Type B pancreatic cell (in vitro differentiated cells): ENCODE results near the gene RABGAP1L. TPM values are rescaled to one million over a fixed set of nuclear protein-coding genes. Genes with fewer than 3 reads are reported as not detected.

Experiments
- DNase-seq: peaks from one replicate; pipeline ENCODE4 v3.0.0; 2021; ENCODE audit warnings: mixed read lengths; ENCODE audit not compliant: unreplicated experiment; ENCODE audit errors: extremely low spot score
- H3K27ac Mint-ChIP-seq: 2 replicates; pipeline ENCODE4 v1.8.0; 2021; ENCODE audit warnings: mild to moderate bottlenecking, mixed read lengths
- H3K27me3 Mint-ChIP-seq: 2 replicates; pipeline ENCODE4 v1.8.0; 2021; ENCODE audit warnings: mixed read lengths
- H3K36me3 Mint-ChIP-seq: 2 replicates; pipeline ENCODE4 v1.8.0; 2021; ENCODE audit warnings: mixed read lengths
- H3K4me1 Mint-ChIP-seq: one replicate; pipeline ENCODE4 v1.8.0; 2021; ENCODE audit warnings: mixed read lengths; ENCODE audit not compliant: unreplicated experiment
- H3K4me3 Mint-ChIP-seq: 2 replicates; pipeline ENCODE4 v1.8.0; 2021; ENCODE audit warnings: mild to moderate bottlenecking, mixed read lengths
- H3K9me3 Mint-ChIP-seq: 2 replicates; pipeline ENCODE4 v1.8.0; 2021; ENCODE audit warnings: mixed read lengths
- CTCF ChIP-seq: fragments of 200-600 bp; sonication (generic); conservative IDR thresholded peaks from 2 replicates; pipeline ENCODE4 v1.5.0; 2021; ENCODE audit warnings: antibody characterized with exemption, mild to moderate bottlenecking
- total RNA-seq: library from RNA; stranded (reverse); gene quantifications from 2 replicates; pipeline ENCODE4 v1.2.1, GENCODE V29; 2021; ENCODE audit warnings: low replicate concordance

RABGAP1L gene
- total RNA-seq, 1 donor from 2014 or later: 35.6 TPM

- no peak for DNase-seq
- no peak overlapping the region for H3K4me3 Mint-ChIP-seq
- no peaks in the 10 kb centered on the region for H3K9me3 Mint-ChIP-seq
- peak; percentile 82 for TF ChIP-seq CTCF
- peaks cover 12% of the 10 kb centered on the region for H3K36me3 Mint-ChIP-seq
- no peak overlapping the region for H3K27ac Mint-ChIP-seq
- H3K4me1 Mint-ChIP-seq: no peaks in the 10 kb centered on the region
- H3K27me3 Mint-ChIP-seq: no peaks in the 10 kb centered on the region
Measured at GRCh38 chr1:174258148-174258550, 98.8 kb downstream of the RABGAP1L start.

GRCh38 chr1:174262349-174263241 is 103.3 kb downstream of the RABGAP1L start:
- Mint-ChIP-seq H3K27me3 (no peaks in the 10 kb centered on the region), H3K4me1 (no peaks in the 10 kb centered on the region), H3K27ac (no peak overlapping the region), H3K36me3 (no peaks in the 10 kb centered on the region), H3K9me3 (no peaks in the 10 kb centered on the region), H3K4me3 (no peak overlapping the region)
- TF ChIP-seq CTCF: peak; percentile 83
- DNase-seq: no peak

- no peaks in the 10 kb centered on the region for H3K36me3 Mint-ChIP-seq
- no peaks in the 10 kb centered on the region for H3K4me1 Mint-ChIP-seq
- H3K9me3 Mint-ChIP-seq: no peaks in the 10 kb centered on the region
- no peak overlapping the region for H3K27ac Mint-ChIP-seq
- no peak overlapping the region for H3K4me3 Mint-ChIP-seq
- no peak for TF ChIP-seq CTCF
- DNase-seq: no peak
- H3K27me3 Mint-ChIP-seq: no peaks in the 10 kb centered on the region
Measured at GRCh38 chr1:174265282-174265681, 106.0 kb downstream of the RABGAP1L start.

GRCh38 chr1:174266476-174266875 is 107.2 kb downstream of the RABGAP1L start:
- H3K27ac Mint-ChIP-seq: no peak overlapping the region
- no peak overlapping the region for H3K4me3 Mint-ChIP-seq
- no peak for TF ChIP-seq CTCF
- no peaks in the 10 kb centered on the region for H3K36me3 Mint-ChIP-seq
- no peaks in the 10 kb centered on the region for H3K4me1 Mint-ChIP-seq
- no peaks in the 10 kb centered on the region for H3K27me3 Mint-ChIP-seq
- H3K9me3 Mint-ChIP-seq: no peaks in the 10 kb centered on the region
- DNase-seq: no peak

GRCh38 chr1:174266991-174267612 is 107.8 kb downstream of the RABGAP1L start:
- no peaks in the 10 kb centered on the region for H3K9me3 Mint-ChIP-seq
- no peaks in the 10 kb centered on the region for H3K36me3 Mint-ChIP-seq
- H3K4me3 Mint-ChIP-seq: no peak overlapping the region
- no peak overlapping the region for H3K27ac Mint-ChIP-seq
- no peak for DNase-seq
- H3K27me3 Mint-ChIP-seq: no peaks in the 10 kb centered on the region
- no peaks in the 10 kb centered on the region for H3K4me1 Mint-ChIP-seq
- no peak for TF ChIP-seq CTCF
